GM19438 (cell line): ENCODE measurements around the gene ELFN1.

Source experiments
- ATAC-seq: cut with Tn5 transposase; IDR thresholded peaks from one replicate; pipeline ENCODE4 v1.9.1; 2021; ENCODE audit warnings: low read depth; ENCODE audit not compliant: unreplicated experiment

Gene ELFN1

GRCh38 chr7:1641661-1642260 lies 28.3 kb upstream of the ELFN1 start:
- ATAC-seq, result no peak

DNA sequence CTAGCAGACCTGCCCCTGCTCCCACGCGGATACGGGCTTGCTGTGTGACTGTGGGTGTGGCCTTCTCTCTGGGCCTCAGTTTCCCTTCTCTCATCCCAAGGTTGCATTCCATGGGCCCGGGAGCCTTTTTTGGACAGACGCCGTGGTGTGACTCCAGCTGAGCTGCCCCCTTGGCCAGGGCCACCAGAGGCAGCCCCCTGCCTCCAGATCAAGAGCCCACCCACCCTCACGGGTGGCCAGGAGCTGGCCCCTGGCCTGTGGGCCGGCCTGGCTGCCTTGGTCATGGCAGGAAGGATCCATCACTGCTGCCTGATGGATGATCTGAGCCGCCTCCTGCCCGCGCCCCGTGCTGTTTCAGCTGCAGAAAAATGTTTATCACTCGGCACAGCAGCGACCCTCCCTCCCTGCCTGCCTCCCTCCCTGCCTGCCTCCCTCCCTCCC lies 27.8 kb upstream of the ELFN1 start:
- ATAC-seq, result no peak

GRCh38 chr7:1643270-1644092 lies 26.6 kb upstream of the ELFN1 start:
- no peak for ATAC-seq

DNA sequence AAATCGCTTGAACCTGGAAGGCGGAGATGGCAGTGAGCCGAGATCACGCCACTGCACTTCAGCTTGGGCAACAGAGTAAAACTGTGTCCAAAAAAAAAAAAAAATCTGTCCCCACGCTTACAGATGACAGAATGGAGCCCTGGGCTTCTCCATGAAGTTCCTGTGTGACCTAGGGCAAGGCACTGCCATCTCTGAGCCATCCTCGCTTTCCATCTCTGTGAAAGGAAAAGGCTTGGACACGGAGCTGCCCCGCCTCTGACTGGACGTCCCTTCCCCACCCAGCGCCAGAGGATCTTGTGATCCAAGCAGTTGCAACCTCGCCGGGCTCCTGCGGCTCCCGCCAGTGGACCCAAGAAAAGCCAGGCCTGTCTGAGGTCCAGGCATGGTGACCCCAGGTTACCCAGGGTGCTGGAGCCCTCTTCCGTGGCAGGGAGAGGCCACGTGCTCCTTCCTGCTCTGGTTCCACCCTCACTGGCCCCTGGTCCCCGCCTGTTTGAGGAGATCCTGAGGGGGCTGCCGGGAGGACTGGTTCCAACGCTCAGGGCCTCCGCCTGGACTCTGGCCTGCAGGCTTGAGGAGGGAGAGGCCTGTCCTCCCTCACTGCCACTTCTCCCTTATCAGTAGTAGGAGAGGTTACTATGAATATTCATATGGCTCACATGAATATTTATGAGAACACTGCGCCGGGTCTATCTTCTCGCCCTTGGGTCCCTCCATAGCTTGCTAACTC lies 25.6 kb upstream of the ELFN1 start:
- no peak for ATAC-seq

DNA sequence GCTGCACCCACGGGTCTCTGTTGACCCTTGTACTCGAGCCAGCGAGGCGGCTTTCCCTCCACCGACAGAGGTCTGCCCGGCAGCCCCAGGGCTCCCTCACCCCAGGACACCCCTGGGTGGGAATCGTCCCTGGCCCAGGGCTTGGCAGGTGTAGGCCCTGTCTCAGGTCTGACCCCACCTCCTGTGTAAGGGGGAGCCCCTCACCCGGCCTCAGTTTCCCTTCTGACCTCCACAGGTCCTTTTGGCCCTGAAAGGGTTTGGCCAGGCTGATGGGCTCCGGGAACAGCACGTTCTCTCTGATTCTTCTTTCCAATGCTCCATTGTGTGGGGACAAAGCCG lies 25.0 kb upstream of the ELFN1 start:
- no peak for ATAC-seq

DNA sequence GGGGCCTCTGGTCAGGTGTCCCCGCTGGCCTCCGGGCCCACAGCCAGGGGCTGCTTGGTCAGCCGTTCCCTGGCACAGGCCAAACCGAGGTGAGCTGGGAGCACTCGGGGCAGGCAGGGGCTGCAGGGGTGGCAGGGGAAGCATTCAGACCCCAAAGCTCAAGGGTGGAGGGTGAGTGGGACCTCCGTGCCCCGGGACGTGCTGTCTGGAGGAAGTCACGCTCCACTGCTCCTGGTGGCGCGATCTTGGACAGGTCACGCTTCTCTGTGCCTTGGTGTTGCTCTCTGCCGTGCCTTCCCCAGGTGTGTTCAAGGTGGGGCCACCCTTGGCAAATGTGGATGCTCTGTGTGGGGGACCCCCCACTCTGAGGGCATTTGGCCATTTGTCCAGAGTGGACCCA lies 24.6 kb upstream of the ELFN1 start:
- ATAC-seq, result no peak

- ATAC-seq, result no peak
Measured at GRCh38 chr7:1646391-1646790, 23.7 kb upstream of the ELFN1 start.

DNA sequence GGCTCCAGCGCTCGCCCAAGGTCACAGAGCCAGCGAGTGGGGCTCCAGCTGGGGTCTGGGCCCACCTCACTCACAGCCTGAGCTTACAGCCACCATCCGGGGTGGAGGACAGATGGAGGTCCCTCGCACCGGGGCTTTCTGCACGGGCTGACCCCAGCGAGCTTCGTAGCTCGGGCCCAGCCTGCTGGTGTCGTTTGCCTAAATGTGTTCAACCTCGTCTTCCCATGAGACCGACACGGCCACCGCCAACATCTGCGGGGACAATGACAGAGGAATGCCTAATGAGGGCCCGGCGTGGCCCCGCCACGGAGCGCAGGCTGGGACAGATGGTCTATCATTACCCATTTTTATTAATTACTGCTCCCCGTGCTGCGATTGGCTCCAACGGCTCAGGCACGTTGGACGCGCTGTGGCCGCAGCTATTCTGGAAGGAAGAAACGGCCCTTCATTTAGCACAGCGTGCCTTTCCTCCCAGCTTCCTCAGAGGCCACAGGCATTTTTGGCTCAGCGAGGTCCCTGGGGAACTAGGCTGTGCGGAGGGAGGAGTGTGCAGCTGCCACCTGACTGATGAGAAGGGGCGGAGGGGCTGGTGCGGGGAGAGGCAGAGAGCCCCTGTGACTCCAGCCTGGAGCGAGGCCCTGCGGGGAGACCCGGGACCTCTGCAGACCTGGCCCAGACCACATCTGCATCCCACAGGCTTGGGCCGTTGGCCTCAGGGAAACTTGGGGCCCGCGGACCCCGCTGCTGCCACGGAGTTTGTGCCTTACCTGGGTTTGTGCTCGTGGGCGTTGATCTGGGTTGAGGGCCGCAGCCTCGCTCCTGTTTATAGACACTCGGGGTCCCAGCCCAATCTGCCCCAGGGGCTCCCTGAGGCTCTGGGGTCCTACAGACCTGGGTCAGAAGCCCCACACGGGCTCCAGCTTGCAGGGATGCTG lies 22.9 kb upstream of the ELFN1 start:
- ATAC-seq, result no peak

DNA sequence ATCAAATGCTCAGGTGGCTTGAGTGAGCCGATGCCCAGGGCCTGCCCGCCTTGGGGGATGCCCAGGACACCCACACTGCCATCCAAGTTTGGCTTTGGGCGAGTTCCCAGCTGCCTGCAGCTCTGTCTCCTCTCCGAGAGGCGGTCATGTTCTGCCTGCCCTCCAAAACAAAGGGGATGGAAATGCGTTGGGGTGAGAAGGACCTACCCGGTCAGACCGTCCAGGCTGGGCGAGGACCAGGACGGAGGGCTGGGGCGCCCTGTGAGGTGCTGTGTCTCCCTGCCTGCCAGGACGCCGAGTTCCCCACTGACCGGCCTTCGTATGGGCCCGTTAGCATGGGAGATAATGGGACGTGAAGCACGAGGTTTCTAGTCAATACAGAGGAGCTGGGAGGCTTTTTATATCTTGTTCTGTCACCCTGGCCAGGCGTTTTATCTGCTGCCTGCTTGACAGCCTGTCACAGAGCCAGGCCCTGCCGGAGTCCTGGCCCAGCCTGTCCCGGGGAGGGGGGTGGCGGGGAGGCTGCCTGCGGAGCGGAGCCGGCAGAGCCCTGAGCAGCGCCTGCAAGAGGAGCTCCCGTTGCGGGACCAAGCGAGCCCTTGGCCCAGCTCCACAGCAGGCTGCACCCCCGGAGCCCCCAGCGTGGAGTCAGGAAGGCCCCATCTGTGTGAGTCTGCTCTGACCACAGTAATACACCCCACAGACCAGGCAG lies 22.0 kb upstream of the ELFN1 start:
- no peak for ATAC-seq

DNA sequence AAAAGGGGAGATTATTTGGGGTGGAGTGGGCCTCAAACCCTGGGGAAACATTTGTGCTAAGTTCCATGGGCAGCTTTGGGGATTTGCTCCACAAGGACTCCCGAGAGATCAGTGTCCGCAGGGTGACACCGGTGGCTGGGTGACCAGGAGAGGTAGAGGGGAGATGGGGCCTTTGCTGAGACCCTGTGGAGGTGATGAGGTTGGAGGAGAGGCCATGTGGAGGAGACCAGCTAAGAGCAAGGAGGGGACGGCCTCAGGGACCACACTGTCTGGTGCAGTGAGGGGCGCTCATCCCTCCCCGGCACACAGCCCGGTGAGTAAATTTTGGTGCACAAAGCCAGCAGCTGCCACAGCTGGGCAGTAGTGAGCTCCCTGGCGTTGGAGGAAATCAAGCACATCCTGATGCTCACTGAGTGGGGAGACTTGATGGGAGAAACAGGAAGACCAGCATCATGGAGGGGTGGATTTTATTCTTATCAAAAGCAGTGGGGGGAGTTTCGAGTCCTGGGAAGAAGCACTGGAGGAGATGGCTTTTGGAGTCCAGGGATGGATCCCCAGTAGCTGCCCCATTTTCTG lies 20.2 kb upstream of the ELFN1 start:
- ATAC-seq, result no peak

DNA sequence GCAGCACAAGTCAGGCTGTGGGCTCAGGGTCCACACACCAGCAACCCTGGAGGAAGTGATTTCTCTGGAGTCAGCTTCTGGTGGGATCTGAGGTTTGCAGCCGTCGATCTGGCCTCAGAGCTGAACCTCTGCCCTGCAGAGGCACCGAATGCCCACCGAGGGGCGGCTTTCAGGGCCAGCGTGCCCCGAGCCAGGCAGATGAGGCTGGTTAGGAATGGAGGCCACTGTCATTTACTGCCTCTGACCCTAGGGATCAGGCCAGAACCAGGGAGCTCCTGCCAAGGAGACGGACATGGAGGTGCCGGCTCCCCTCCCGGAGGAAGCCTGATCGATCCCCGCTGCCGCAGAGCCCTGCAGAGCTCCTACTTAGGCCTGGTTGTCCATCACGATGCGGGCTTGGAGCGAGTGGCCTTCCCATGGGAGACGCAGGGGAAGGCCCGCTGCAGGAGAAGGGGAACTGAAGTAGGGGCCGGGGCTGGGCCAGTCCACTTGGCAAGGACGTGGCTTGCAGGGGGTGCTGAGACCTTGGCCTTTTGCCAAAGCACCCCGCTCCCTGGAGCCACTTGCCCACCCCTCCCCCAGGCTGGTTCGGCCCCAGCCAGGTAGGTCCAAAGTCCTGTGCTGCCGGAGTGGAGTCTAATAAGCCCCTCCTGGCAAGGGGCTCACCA lies 19.6 kb upstream of the ELFN1 start:
- no peak for ATAC-seq

DNA sequence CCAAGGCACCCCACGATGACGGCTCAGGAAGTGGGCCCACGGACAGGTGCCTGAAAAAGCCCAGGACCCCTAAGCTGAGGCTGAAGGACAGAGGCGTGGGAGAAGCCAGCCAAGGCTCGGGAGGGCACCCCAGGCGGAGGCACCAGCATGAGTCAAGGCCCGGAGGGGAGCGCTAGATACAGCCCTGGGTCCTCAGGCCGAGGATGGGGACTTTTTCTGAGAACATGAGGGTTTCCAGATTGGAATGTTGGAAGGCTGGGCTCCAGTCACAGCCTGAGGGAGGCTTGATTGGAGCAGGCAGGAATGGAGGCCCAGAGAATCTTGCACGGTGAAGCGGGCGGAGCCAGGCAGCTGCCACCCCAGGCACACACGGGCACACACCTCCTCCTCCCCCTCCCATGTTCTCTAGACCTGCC lies 19.0 kb upstream of the ELFN1 start:
- no peak for ATAC-seq

GRCh38 chr7:1651891-1652290 lies 18.2 kb upstream of the ELFN1 start:
- ATAC-seq, result no peak

GRCh38 chr7:1653500-1653899 lies 16.6 kb upstream of the ELFN1 start:
- no peak for ATAC-seq

DNA sequence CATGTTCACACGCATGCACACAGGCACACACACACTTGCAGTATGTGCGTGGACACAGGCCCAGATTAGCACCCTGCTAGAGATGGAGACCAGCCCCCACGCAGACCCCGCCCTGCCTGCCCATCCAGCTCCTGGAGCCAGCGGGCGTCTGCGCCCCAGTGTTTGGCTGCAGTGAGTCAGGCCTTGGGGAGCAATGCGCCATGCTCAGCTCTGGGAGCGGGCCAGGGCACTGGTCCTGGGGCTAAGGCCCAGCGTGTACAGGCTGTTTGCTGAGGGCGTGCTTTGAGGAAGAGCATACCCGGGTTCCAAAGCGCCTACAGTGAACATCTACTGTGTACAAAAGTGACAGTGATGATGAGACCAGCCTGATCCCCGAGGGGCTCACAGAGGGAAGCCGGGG lies 16.0 kb upstream of the ELFN1 start:
- no peak for ATAC-seq

- no peak for ATAC-seq
Measured at GRCh38 chr7:1654738-1655475, 15.2 kb upstream of the ELFN1 start.

- ATAC-seq, result no peak
Measured at GRCh38 chr7:1659696-1660095, 10.4 kb upstream of the ELFN1 start.

DNA sequence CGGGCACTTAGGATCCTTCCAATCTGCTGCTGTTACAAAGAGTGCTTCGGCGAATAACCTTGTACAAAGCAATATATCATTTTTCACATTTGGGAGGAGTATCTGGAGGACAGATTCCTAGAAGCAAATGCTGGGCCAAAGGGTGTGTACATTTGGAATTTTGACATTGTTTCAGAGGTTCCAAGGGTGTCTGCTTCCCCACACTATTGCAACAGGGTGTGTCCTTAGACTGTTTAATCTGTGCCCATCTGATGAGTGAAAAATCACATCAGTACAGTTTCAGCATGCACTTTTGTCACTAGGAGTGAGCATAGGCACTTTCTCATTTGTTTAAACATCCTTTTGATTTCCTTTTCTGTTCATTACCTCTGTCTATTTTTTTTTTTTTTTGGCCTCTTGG lies 8.6 kb upstream of the ELFN1 start:
- no peak for ATAC-seq

DNA sequence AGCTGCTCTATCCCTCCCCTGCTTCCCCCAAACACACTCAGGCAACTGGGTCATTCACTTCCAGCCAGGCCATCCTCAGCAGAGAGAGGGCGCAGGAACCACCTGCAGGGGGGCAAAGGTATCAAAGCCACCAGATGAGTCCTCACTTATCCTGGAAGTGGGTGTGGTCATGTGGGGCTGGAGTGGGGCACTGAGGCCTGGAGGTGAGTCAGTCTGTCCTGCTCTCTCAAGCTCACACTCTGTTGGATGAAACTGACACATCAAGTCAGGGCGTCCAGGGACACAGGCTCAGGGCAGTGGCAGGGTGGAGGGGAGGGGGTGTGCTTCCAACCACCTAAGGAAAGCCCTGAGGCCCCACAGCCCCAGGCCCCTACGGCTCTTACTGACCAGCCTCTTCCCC lies 8.0 kb upstream of the ELFN1 start:
- no peak for ATAC-seq
